NT2/D1 (cell line): ENCODE data around the gene CUEDC1.

Experiments used
- SUZ12 ChIP-seq: IDR thresholded peaks from 2 replicates; pipeline ENCODE4 v1.6.1; 2011; ENCODE audit not compliant: insufficient read length, insufficient read depth; ENCODE audit errors: extremely low read depth
- ZNF274 ChIP-seq: IDR thresholded peaks from 2 replicates; pipeline ENCODE4 v1.6.1; 2011; ENCODE audit warnings: mild to moderate bottlenecking, low read depth, low read length

DNA sequence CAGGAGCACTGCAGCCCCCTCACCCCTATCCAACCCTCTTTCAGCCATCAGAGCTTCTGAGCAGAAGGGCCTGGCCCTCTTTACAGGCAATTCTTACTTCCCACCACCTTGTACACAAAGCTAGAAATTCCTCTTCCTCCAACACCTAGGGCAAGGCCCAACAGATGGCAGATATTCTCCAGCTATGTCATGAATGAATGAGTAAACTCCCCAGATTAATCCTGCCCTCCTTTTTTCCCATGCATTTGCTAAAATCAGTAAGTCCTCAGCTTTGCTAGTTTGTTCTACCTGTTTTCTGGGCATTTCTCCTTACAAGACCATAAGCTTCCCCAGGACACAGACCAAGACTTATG, 85.0 kb downstream of the CUEDC1 start:
- no peak for TF ChIP-seq SUZ12
- TF ChIP-seq ZNF274, result no peak
